SU-DHL-6 (cell line): ENCODE data around the gene HOOK2.

Source experiments
- EZH2phosphoT487 ChIP-seq: fragments of 200-600 bp; sonication (generic), shearing (Covaris generic); conservative IDR thresholded peaks from 2 replicates; pipeline ENCODE4 v1.6.1; 2018; ENCODE audit warnings: mild to moderate bottlenecking, antibody characterized with exemption, low read length, moderate library complexity, mixed read lengths
- TF ChIP-seq, protein P1 (sequence below): fragments of 200-600 bp; sonication (generic); IDR thresholded peaks from one replicate; pipeline ENCODE4 v1.5.1; 2017; ENCODE audit warnings: antibody characterized with exemption, mild to moderate bottlenecking, low read length, moderate library complexity; ENCODE audit not compliant: insufficient read depth, poor library complexity, severe bottlenecking

DNA sequence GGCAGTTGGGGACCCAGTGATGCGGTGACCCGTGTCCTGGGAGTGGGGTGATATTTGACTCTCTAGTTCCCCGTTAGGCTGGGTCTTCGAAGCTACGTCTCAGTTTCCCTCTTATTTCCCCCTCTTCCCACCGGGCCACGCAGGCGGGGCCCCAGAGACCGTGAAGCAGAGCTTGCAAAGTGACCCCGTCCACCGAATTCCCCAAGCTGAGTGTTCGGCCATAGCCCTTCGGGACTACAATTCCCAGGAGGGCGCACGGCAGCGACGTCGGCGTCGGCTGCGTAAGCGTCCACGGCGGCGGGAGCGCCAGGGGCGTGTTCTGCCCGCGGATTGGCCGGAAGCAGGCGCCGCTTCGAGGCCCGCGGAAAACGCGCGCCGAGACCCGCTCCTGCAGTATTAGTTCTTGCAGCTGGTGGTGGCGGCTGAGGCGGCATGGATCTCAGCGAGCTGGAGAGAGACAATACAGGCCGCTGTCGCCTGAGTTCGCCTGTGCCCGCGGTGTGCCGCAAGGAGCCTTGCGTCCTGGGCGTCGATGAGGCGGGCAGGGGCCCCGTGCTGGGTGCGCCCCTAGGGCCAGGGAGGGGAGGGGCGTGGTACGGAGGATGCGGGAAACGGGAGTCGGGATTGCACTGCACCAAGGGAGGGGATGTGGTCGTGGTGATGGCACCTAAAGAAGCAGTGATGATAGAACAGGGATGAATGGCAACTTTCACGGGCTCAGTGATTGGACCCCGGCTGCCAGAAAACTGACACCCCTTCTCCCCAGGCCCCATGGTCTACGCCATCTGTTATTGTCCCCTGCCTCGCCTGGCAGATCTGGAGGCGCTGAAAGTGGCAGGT, 31.1 kb upstream of the HOOK2 start, which contains the start of gene RNASEH2A:
- TF ChIP-seq, protein P1, sequence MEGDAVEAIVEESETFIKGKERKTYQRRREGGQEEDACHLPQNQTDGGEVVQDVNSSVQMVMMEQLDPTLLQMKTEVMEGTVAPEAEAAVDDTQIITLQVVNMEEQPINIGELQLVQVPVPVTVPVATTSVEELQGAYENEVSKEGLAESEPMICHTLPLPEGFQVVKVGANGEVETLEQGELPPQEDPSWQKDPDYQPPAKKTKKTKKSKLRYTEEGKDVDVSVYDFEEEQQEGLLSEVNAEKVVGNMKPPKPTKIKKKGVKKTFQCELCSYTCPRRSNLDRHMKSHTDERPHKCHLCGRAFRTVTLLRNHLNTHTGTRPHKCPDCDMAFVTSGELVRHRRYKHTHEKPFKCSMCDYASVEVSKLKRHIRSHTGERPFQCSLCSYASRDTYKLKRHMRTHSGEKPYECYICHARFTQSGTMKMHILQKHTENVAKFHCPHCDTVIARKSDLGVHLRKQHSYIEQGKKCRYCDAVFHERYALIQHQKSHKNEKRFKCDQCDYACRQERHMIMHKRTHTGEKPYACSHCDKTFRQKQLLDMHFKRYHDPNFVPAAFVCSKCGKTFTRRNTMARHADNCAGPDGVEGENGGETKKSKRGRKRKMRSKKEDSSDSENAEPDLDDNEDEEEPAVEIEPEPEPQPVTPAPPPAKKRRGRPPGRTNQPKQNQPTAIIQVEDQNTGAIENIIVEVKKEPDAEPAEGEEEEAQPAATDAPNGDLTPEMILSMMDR, result no peak
- no peak for TF ChIP-seq EZH2phosphoT487
